Stimulated activated naive CD4-positive, alpha-beta T cell treated with Interleukin-2 at 50 U/mL for 16 hours (primary cell): ENCODE data around the gene GJA1.
"Not testable (repeated sequence)": the region's sequence is repeated elsewhere in the genome, so short reads cannot be mapped to it uniquely, and the experiment has no call there.

Source experiments
- DNase-seq: peaks from one replicate; lab custom pipeline; 2025; lab: John Stamatoyannopoulos, UW

The GJA1 gene

DNA sequence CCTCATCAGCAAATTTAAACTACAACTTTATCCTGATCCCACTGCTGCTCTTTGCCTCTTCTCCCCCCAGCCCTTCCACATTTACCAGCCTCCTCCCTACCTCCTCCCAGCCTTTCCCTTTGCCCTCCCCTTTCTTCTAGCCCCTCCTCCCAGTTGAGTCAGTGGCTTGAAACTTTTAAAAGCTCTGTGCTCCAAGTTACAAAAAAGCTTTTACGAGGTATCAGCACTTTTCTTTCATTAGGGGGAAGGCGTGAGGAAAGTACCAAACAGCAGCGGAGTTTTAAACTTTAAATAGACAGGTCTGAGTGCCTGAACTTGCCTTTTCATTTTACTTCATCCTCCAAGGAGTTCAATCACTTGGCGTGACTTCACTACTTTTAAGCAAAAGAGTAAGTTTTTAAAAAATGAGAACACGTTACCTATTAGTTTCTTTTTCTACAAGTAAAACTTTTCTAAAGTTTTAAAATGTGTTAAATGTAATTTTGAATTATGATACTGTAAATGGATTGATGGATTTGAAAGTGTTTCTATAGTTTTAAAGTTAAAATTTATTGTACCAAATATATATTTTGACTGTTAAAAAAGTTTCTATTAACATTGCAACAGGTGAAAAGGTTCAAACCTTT, at the start of gene GJA1:
GJA1 (plus strand) TSS at position 203 of the 626 bp plus-strand sequence. CDS start 11,202 bp downstream, outside the sequence.
- DNase-seq = no peak

DNA sequence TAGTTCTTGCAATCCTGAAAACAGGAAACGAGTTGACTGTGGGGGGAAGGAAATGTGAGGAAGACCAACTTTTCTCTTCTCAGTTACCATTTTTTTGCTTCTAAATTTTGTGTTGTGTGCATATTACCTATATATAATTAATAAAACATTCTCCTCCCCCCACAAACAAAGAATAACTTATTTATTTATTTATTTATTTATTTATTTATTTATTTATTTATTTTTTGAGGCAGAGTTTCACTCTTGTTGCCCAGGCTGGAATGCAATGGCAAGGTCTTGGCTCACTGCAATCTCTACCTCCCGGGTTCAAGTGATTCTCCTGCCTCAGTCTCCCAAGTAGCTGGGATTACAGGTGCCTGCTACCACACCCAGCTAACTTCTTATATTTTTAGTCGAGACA, 48.9 kb upstream of the GJA1 start:
- DNase-seq = not testable (repeated sequence)

DNA sequence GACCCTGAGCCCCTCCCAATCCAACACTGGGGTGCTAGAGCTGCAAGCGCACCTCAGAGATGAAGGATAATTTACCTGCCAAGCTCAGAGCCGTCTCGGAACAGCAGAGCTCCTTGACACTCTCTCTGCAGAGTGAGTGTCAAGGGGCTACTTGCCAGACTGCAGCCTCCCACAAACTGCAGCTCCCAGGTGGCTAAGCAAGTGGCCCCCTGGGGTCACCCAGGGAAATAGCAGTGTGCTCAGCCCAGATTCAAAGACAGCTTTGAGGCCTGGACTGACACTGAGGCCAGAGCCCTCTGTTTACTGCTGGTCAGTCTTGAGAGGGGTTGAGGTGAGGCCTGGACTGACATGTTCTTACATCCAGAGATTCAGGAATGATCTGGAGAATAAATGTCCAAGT, 46.0 kb upstream of the GJA1 start:
- DNase-seq = no peak

GRCh38 chr6:121393731-121394505, 41.5 kb upstream of the GJA1 start:
- DNase-seq = no peak

DNA sequence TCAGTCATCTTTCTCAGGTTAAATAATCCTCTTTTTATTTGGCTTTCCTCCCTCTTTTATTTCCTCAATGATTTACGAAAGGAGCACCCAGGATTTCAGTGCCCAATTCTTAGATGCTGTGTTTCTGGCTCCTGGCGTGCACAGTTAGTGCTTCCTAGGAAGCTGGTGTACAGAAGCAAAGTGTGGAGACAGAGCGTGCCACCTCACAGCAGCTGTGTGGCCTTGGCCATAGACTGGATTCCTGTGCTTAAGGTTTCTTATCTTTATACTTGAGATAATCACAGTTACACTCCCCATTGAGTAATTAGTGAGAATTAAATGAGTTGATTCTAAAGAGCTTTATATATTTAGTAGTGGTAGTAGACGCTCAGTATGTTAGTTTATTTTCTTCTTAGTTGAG, 39.7 kb upstream of the GJA1 start:
- no peak for DNase-seq

- not testable (repeated sequence) for DNase-seq
Observed at GRCh38 chr6:121397188-121397587, 38.3 kb upstream of the GJA1 start.

- DNase-seq = no peak
Observed at GRCh38 chr6:121398127-121398526, 37.3 kb upstream of the GJA1 start.

DNA sequence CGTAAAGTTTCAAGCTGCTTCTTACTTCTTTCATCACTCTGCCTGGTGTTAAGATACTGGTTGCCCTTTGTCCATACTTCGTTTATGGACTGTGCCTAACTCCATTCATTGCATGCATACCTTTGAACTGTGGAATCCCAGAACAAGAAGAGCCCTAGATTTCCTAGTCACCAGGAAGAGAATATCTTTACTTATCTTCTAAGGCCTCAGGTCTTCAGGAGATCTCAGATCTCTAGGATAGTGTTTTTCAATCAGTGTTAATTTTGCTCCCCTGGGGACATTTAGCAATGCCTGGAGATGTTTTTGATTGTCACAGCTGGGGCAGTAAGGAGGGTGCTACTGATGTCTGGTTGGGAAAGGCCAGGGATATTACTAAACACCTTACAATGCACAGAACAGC, 35.5 kb upstream of the GJA1 start:
- DNase-seq = no peak

- DNase-seq = no peak
Observed at GRCh38 chr6:121403964-121404363, 31.5 kb upstream of the GJA1 start.

- DNase-seq = no peak
Observed at GRCh38 chr6:121405306-121405705, 30.1 kb upstream of the GJA1 start.

GRCh38 chr6:121408321-121408720, 27.1 kb upstream of the GJA1 start:
- DNase-seq = no peak

GRCh38 chr6:121413879-121414278, 21.6 kb upstream of the GJA1 start:
- DNase-seq = no peak

DNA sequence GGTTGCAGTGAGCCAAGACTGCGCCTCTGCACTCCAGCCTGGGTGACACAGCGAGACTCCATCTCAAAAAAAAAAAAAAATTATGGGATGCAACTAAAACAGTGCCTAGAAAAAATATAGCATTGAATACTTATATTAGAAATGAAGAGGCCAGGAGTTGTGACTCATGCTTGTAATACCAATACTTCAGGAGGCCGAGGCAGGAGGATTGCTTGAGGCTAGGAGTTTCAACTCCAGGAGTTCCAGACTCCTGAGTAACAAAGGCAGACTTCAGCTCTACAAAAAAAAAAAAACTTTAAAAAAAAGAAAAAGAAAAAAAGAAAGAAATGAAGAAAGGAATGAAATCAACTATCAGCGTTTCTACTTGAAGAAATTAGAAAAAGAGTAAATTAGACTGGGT, 17.1 kb upstream of the GJA1 start:
- no peak for DNase-seq

GRCh38 chr6:121426686-121427085, 8.8 kb upstream of the GJA1 start:
- DNase-seq = no peak

DNA sequence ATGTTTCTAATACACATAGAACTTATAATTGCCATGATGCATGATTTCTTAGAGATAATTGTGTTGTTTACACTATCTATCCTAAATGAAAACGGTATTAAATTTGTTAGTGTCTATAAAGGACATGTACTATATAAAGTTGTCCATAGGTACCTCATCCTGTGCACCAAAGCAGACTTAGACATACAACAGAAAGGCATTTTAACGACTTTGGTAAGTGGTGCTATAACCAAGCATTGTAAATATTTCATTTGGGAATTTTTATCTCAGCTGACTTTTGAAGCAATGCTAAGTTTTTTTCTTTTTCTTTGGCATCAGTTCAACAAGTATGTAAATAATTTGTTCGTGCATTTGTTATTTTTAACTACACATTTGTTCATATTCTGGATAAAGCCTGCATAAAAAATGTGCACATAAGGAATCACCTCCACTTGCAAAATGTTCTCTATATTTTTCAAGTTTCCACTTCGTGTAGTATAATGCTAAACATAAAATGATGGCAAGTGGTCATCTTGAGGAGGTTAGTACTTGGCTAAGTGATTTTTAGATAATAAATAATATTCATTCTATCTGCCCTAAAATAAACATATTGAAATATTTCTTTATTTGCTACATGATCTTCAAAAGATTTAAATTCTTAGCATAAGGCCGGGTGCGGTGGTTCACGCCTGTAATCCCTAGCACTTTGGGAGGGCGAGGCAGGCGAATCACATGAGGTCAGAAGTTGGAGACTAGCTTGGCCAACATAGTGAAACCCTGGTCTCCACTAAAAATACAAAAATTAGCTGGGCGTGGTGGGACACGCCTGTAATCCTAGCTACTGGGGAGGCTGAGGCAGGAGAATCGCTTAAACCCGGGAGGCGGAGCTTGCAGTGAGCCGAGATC, 6.3 kb upstream of the GJA1 start:
- no peak for DNase-seq

DNA sequence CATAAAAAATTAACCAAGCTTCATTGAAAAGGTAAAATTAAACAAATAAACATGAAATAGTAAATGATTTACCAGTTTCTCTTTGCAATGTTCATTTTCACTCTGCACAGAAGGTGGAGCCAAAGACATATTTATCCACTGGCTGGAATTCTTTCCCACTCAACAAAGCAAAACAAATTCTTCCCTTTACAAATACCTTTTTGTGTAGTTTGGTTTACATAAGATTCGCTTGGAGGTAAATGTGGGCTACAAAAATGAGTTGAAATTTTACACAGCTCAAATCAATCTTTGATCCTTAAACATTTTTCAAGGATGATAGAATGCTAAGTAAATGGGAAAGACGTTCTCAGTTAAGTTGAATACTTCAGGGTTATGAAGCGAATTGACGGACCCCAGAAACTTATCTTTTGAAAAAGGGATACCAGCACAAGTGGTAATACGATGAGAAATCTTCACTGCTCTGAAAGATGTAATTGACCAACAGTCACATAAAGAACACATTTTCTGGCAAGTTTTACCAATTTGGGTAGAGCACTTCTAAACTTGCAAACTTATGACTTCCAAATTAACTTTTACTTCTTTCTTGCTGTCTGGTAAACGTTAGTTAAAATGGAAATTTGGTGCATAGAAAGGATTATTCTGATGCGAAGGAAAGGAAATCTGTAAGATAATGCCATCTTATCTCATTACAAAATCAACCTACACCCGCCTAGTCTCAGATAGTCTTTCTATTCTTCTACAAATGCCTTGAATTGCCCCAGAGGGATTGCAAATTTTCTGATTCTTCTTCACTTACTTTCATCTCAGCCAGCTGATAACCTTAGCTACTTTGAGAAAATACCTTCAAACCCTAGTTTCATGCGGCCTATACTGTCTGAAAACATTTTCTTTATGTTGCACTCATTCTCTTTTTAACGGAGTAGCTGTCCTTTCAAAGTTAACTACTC, 4.7 kb upstream of the GJA1 start:
- no peak for DNase-seq

DNA sequence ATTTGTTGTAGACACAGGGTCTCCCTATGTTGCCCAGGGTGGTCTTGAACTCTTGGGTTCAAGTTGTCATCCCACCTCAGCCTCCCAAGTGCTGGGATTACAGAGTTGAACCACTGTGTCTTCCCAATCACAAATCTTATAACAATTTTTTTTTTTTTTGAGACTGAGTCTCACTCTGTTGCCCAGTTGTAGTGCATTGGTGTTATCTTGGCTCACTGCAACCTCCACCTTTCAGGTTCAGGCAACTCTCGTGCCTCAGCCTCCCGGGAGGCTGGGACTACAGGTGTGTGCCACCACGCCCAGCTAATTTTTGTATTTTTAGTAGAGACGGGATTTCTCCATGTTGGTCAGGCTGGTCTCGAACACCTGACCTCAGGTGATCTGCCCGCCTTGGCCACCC, 3.7 kb upstream of the GJA1 start:
- not testable (repeated sequence) for DNase-seq

DNA sequence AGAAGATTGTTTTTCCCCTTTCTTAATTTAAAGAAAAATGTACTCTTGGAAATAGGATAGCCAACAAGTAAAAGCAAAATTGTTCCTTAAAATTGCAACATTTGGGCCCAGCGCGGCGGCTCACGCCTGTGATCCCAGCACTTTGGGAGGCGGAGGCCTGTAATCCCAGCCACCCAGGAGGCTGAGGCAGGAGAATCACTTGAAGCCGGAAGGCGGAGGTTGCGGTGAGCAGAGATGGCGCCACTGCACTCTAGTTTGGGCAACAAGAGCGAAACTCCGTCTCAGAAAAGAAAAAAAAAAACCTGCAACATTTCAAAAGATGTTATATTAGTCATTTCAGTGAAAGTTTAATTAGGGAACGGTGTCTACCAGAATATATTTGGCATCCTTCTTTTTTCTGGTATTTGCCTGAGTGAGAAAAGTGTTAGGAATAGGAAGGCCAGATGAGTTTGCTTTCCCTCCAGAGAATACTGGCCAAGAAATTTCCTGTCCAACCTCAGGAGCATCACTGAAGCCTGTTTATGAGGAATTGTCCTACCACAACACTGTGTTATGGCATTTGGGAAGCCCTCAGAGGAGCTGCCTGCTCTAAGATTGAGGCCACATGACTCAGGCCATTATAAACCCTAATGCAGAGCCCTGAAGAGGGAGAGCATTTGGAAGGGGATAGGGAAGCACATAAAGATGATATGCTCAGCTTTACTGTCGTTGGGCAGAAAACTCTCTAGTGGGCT, 1.2 kb upstream of the GJA1 start:
- no peak for DNase-seq

- DNase-seq = no peak
Observed at GRCh38 chr6:121436274-121436857, 920 bp downstream of the GJA1 start.
